ENCODE measurements around the gene FFAR3.

Gene FFAR3

GRCh38 chr19:35357867-35358573, at the start of gene FFAR3:
FFAR3 (plus strand) TSS chr19:35358460; CDS start chr19:35358891, 431 bp downstream.
- no peak for DNase-seq

GRCh38 chr19:35308910-35309309, 49.4 kb upstream of the FFAR3 start:
- no peak for DNase-seq

GRCh38 chr19:35309481-35310279, 48.6 kb upstream of the FFAR3 start:
- no peak for DNase-seq

GRCh38 chr19:35310331-35310730, 47.9 kb upstream of the FFAR3 start:
- no peak for DNase-seq

- DNase-seq: no peak
Observed at GRCh38 chr19:35310811-35311465, 47.3 kb upstream of the FFAR3 start.

- DNase-seq: no peak
Observed at GRCh38 chr19:35311901-35312665, 46.2 kb upstream of the FFAR3 start.

GRCh38 chr19:35313587-35313986, 44.7 kb upstream of the FFAR3 start:
- no peak for DNase-seq

- no peak for DNase-seq
Observed at GRCh38 chr19:35314031-35314430, 44.2 kb upstream of the FFAR3 start.

- DNase-seq: no peak
Observed at GRCh38 chr19:35314858-35315470, 43.3 kb upstream of the FFAR3 start.

- DNase-seq: no peak
Observed at GRCh38 chr19:35315883-35316282, 42.4 kb upstream of the FFAR3 start.

- DNase-seq: no peak
Observed at GRCh38 chr19:35316560-35316959, 41.7 kb upstream of the FFAR3 start.

GRCh38 chr19:35317464-35318043, 40.7 kb upstream of the FFAR3 start:
- DNase-seq: no peak

GRCh38 chr19:35318679-35319448, 39.4 kb upstream of the FFAR3 start:
- DNase-seq: peak; percentile 48

GRCh38 chr19:35320065-35320713, 38.1 kb upstream of the FFAR3 start:
- DNase-seq: no peak

- no peak for DNase-seq
Observed at GRCh38 chr19:35321291-35321690, 37.0 kb upstream of the FFAR3 start.

- no peak for DNase-seq
Observed at GRCh38 chr19:35322014-35322413, 36.2 kb upstream of the FFAR3 start.

GRCh38 chr19:35327642-35328041, 30.6 kb upstream of the FFAR3 start:
- DNase-seq: peak; percentile 49

- peak; percentile 34 for DNase-seq
Observed at GRCh38 chr19:35328851-35329285, 29.4 kb upstream of the FFAR3 start, which contains the start of gene CD22. CD22 (plus strand) TSS chr19:35329187; CDS start chr19:35332041, 2,854 bp downstream.

GRCh38 chr19:35329323-35329722, 28.9 kb upstream of the FFAR3 start:
- no peak for DNase-seq

GRCh38 chr19:35330475-35330874, 27.8 kb upstream of the FFAR3 start:
- DNase-seq: peak; percentile 5

Measured in OCI-M1 (cell line).